Sigmoid colon (tissue), 4 donors: Measurements from ENCODE around the gene LRFN4.

Source experiments
- POLR2A ChIP-seq, 2 donors: fragments of 450-650 bp; IDR thresholded peaks; one replicate each; pipeline ENCODE4 v1.6.1; 2016; ENCODE audit warnings: antibody characterized with exemption in 2 of 2, mild to moderate bottlenecking in 2 of 2, moderate library complexity in 2 of 2
- POLR2AphosphoS5 ChIP-seq, 4 donors: sonication (generic); formaldehyde crosslinking; IDR thresholded peaks; one replicate each; pipeline ENCODE4 v1.6.1; 2017; ENCODE audit warnings: antibody characterized with exemption in 4 of 4

GRCh38 chr11:66868726-66869566 is 12.1 kb downstream of the LRFN4 start:
- TF ChIP-seq POLR2AphosphoS5 (IDR thresholded peaks at IDR 0.05) (no peak), POLR2A (IDR thresholded peaks at IDR 0.05) (no peak)
